RCC 7860 (cell line): ENCODE data around the gene SAP130.
"Not testable (repeated sequence)": the region's sequence is repeated elsewhere in the genome, so short reads cannot be mapped to it uniquely, and the experiment has no call there.

Experiments used
- DNase-seq: peaks from one replicate; pipeline ENCODE4 v3.0.0-alpha.2; 2015; ENCODE audit warnings: low spot score
- FAIRE-seq: peaks from 2 replicates; lab custom pipeline; 2012; peaks lifted over from hg19 to GRCh38; lab: Jason Lieb, UNC

Gene SAP130

GRCh38 chr2:127953849-127954248, 74.0 kb downstream of the SAP130 start:
- FAIRE-seq = no peak
- DNase-seq = no peak

- FAIRE-seq (no peak), DNase-seq (no peak)
These were observed 74.6 kb downstream of the SAP130 start for GRCh38 chr2:127953128-127953718.

- FAIRE-seq = no peak
- no peak for DNase-seq
These were observed 76.8 kb downstream of the SAP130 start for GRCh38 chr2:127951026-127951425.

GRCh38 chr2:127950264-127950663, 77.6 kb downstream of the SAP130 start:
- FAIRE-seq = no peak
- no peak for DNase-seq

GRCh38 chr2:127945281-127945680, 82.6 kb downstream of the SAP130 start:
- FAIRE-seq (no peak), DNase-seq (no peak)

GRCh38 chr2:127943186-127943585, 84.7 kb downstream of the SAP130 start:
- DNase-seq (no peak), FAIRE-seq (no peak)

GRCh38 chr2:127942002-127942401, 85.9 kb downstream of the SAP130 start:
- FAIRE-seq = no peak
- no peak for DNase-seq

GRCh38 chr2:127941461-127941860, 86.4 kb downstream of the SAP130 start:
- FAIRE-seq = no peak
- no peak for DNase-seq

- no peak for FAIRE-seq
- no peak for DNase-seq
These were observed 87.2 kb downstream of the SAP130 start for GRCh38 chr2:127940641-127941040.

GRCh38 chr2:127935337-127935736, 92.5 kb downstream of the SAP130 start:
- FAIRE-seq (no peak), DNase-seq (no peak)

- DNase-seq (peak; percentile 47), FAIRE-seq (peak; percentile 34)
These were observed 95.5 kb downstream of the SAP130 start for GRCh38 chr2:127932199-127932876.

- DNase-seq (no peak), FAIRE-seq (no peak)
These were observed 98.4 kb downstream of the SAP130 start for GRCh38 chr2:127929449-127929848.

GRCh38 chr2:127927384-127927783, 100.5 kb downstream of the SAP130 start:
- FAIRE-seq = no peak
- no peak for DNase-seq

GRCh38 chr2:127917916-127918315, 109.9 kb downstream of the SAP130 start:
- DNase-seq (no peak), FAIRE-seq (no peak)

GRCh38 chr2:127913808-127914457, 113.9 kb downstream of the SAP130 start:
- FAIRE-seq (no peak), DNase-seq (peak; percentile 22)

GRCh38 chr2:127911737-127912136, 116.1 kb downstream of the SAP130 start:
- FAIRE-seq = no peak
- no peak for DNase-seq

GRCh38 chr2:127910415-127910814, 117.4 kb downstream of the SAP130 start:
- DNase-seq (no peak), FAIRE-seq (no peak)

- DNase-seq (no peak), FAIRE-seq (no peak)
These were observed 118.8 kb downstream of the SAP130 start for GRCh38 chr2:127909019-127909418.

GRCh38 chr2:127907733-127908400, 120.0 kb downstream of the SAP130 start:
- FAIRE-seq, DNase-seq: not testable (repeated sequence)

GRCh38 chr2:127906206-127906926, 121.5 kb downstream of the SAP130 start:
- DNase-seq (no peak), FAIRE-seq (no peak)
